Fibroblast of the conjunctiva (primary cell): ENCODE results near the gene MMD.
"Not testable (repeated sequence)": the region's sequence is repeated elsewhere in the genome, so short reads cannot be mapped to it uniquely, and the experiment has no call there.

Experiments
- DNase-seq: peaks from one replicate; pipeline ENCODE4 v3.0.0-alpha.2; 2010; ENCODE audit warnings: low read depth

Gene MMD

GRCh38 chr17:55444471-55445441 is 23.1 kb upstream of the MMD start:
- no peak for DNase-seq

GRCh38 chr17:55443904-55444303 is 22.3 kb upstream of the MMD start:
- DNase-seq: no peak

- DNase-seq: no peak
Measured at GRCh38 chr17:55442953-55443683, 21.5 kb upstream of the MMD start.

- no peak for DNase-seq
Measured at GRCh38 chr17:55442462-55442861, 20.8 kb upstream of the MMD start.

- no peak for DNase-seq
Measured at GRCh38 chr17:55441544-55441943, 19.9 kb upstream of the MMD start.

- DNase-seq: no peak
Measured at GRCh38 chr17:55440391-55440790, 18.8 kb upstream of the MMD start.

- DNase-seq: no peak
Measured at GRCh38 chr17:55437159-55437605, 15.5 kb upstream of the MMD start.

GRCh38 chr17:55436224-55437158 is 14.9 kb upstream of the MMD start:
- no peak for DNase-seq

- DNase-seq: no peak
Measured at GRCh38 chr17:55435408-55435807, 13.8 kb upstream of the MMD start.

GRCh38 chr17:55434721-55435120 is 13.1 kb upstream of the MMD start:
- DNase-seq: no peak

GRCh38 chr17:55433629-55434422 is 12.2 kb upstream of the MMD start:
- DNase-seq: peak; percentile 75

GRCh38 chr17:55433029-55433628 is 11.5 kb upstream of the MMD start:
- DNase-seq: no peak

- no peak for DNase-seq
Measured at GRCh38 chr17:55432358-55433028, 10.9 kb upstream of the MMD start.

GRCh38 chr17:55431914-55432313 is 10.3 kb upstream of the MMD start:
- DNase-seq: not testable (repeated sequence)

- no peak for DNase-seq
Measured at GRCh38 chr17:55430541-55431288, 9.1 kb upstream of the MMD start.

- DNase-seq: no peak
Measured at GRCh38 chr17:55427587-55427882, 5.9 kb upstream of the MMD start.

GRCh38 chr17:55426851-55427586 is 5.4 kb upstream of the MMD start:
- no peak for DNase-seq

GRCh38 chr17:55424893-55425540 is 3.4 kb upstream of the MMD start:
- no peak for DNase-seq
